ENCODE results near the gene ITGB2.

The ITGB2 gene

GRCh38 chr21:44894687-44895302 is 25.9 kb downstream of the ITGB2 start:
- DNase-seq = no peak

- no peak for DNase-seq
Measured at GRCh38 chr21:44893948-44894656, 26.6 kb downstream of the ITGB2 start.

DNA sequence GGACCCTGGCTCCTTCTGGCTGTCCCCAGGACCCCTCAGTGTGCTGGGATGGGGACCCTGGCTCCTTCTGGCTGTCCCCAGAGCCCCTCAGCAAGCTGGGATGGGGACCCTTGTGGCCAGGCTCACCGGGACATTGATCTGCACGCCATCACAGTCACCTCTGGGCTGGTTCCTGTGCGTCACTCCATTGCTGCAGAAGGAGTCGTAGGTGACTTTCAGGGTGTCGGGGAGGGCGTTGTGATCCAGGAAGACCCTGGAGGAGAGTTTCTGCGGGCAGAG is 27.5 kb downstream of the ITGB2 start:
- DNase-seq = no peak

- DNase-seq = no peak
Measured at GRCh38 chr21:44892536-44893277, 28.0 kb downstream of the ITGB2 start.

- DNase-seq = no peak
Measured at GRCh38 chr21:44892095-44892494, 28.6 kb downstream of the ITGB2 start.

GRCh38 chr21:44891631-44892031 is 29.1 kb downstream of the ITGB2 start:
- no peak for DNase-seq

DNA sequence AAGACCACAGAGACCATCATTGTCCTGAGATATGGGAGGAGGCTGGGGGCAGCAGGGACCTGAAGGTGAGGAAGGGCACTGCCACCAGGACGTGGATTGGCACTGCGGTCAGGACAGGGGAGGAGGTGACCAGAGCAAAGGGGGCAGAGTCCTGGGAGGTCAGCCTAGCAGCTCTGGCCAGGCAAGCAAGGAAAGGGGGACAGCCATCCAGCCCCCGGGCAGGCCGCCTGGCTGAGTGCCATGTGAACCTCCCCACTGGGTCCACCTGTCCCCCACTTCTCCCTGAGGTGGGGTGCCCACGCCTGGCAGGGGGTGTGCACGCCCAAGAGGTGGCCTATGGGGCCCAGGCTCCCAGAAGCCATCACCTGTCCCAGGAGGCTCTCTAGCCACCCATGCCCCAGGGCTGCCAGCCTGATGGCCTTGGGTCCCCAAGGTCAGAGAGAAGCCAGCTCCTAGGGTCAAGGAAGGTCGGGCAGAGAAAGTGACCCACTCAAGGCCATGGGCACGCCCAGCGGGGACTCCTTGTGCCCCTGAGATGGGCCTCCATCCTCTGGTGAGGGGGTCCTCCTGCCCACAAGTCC is 29.6 kb downstream of the ITGB2 start:
- no peak for DNase-seq

DNA sequence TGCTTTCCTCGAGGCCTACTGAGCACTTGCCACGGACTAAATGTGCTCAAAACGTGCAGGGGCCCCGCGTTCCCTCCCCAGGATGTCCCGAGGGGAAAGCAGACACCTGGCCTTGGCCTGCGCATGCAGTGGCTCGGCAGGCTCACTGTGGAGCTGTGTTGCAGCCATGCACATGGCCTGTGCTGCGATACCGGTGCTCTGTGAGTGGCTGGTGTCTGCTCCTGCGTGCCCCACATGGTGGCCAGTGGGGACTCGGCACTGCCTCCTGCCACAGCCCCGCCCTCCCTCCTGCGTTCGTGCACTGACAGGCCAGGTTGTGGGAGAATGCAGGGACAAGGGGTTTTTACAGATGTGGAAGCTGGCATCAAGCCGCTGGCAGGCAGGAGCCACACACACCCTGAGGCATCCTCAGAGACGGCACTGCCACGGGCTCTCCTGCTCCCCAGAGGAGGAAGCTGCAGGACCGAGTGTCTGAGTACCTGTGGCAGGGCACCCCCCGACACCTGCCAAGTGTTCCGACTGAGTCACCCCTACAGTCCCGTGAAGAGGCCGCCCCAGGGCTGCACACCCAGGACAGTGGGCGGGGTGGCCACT is 30.3 kb downstream of the ITGB2 start:
- no peak for DNase-seq

GRCh38 chr21:44889625-44890337 is 30.9 kb downstream of the ITGB2 start:
- DNase-seq = no peak

GRCh38 chr21:44888581-44889550 is 31.8 kb downstream of the ITGB2 start:
- no peak for DNase-seq

DNA sequence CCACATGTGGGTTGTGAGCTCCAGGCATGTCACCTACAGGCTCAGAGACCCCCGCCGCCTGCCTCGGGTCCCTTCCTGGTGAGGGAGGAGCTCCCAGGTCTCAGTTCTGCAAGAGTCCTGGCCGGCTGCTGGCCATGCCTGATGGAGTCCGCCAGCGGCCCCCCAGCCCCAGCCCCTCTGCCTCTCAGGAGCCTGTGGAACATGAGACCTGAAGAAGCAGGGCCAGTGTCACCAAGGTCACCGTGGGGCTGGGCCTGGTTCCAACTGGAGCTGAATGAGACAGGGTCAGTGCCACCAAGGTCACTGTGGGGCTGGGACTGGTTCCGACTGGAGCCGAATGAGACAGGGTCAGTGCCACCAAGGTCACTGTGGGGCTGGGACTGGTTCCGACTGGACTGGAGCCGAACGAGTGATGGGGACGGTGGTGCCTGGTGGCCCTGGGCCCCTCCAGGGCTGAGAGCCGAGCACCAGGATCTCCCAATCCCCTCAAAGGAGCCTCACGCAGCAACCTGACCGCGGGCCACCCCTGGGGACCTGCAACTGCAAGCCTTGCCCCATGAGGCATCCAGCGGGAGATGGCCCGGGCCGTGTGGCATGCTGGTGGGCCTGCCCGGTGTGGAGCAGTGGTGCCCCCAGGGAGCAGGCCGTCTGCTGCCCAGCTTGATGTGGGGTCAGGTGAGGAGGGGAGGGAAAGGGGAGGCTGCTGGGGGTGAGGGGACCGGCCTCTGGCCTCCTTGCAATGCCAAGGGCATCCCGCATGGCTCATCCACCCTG is 32.7 kb downstream of the ITGB2 start:
- DNase-seq = no peak

- DNase-seq = no peak
Measured at GRCh38 chr21:44887126-44887806, 33.4 kb downstream of the ITGB2 start.

DNA sequence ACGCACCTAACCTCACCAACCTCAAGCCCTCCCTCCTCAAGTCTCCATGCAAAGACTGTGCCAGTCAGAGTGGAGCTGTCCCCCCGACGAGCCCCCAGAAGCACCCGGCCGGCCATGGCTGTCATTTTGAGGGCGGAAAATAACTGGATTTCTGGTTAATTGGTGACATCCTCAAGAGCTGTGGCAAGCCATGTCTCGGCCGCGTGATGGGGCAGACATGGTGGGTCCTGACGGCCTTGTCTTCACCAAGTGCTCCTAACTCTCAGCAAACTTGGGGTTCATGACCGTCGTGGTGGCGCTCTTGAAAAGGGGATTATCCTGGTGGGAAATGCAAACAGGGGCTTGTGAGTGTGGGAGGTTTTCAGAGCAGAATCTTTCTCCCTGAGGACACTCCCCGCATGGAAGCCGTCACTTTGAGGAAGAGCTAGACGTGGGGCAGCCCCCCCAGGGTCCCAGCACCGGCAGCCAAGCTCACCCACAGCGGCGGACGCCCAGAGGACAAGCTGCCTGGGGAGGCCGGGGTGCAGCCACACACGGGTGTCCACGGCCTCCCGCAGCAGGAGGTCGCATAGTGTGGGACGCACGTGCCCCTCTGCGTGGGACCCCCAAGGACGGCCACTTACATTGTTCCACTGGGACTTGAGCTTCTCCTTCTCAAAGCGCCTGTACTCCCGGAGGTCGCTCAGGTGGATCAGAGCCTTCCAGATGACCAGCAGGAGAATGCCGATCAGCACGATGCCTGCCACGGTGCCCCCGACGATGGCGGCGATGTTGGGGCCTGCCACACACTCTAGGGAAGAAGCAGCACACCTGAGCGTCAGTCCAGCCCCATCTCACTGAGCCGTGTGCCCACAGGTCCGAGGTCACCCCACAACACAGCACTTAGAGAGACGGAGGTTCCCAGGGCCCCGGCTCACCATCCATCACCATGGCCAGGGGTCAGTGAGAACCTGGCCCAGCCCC is 34.3 kb downstream of the ITGB2 start:
- DNase-seq = no peak

- no peak for DNase-seq
Measured at GRCh38 chr21:44885615-44886014, 35.1 kb downstream of the ITGB2 start.

DNA sequence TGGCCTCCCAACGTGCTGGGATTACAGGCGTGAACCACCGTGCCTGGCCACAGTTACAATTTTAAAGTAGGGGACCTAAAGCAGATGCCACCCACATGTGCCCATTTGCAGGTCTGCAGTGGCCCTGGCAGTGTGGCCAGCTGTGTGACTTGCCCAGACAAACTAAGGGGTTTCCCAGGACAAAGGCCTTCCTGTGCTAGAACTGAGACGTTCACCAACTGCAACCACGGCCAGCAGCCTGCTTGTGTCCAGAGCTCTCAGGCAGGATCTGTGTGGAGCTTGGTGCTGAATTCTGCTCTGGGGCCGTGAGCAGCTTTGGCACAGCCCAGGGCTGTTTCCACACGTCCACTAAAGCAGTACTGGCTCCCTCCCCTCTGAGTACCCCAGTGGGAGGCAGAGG is 36.6 kb downstream of the ITGB2 start:
- DNase-seq = no peak

DNA sequence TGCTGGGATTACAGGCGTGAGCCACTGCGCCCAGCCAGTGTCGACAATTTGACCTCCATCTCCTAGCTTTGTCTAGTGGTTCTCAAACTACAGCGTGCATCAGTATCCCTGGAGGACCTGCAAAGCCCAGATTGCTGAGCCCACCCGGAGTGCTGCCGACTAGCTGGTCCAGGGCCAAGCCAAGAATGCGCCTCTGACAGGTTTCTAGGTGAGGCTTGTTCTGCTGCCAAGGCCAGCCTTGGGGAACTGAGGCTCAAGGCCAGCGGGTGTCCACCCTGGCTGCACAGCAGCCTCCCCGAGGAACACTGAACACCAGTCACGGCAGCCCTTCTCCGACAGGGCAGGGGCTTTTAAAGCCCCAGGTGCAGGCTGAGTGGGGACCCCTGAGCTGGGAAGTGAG is 37.4 kb downstream of the ITGB2 start:
- no peak for DNase-seq

- DNase-seq = no peak
Measured at GRCh38 chr21:44881198-44881872, 39.4 kb downstream of the ITGB2 start.

- DNase-seq = no peak
Measured at GRCh38 chr21:44880405-44881197, 40.1 kb downstream of the ITGB2 start.
